Calu3 (cell line): ENCODE measurements around the gene MPG. TPM values are rescaled to one million over a fixed set of nuclear protein-coding genes. Genes with fewer than 3 reads are reported as not detected.

Experiments
- BruUV-seq: library from RNA; stranded (reverse); fragments of 400-500 nt; replicated peaks from 2 replicates; lab custom pipeline; 2021; lab: Mats Ljungman, UMichigan
- CTCF ChIA-PET: fragments of 300-600 bp; sonication (Branson Sonifier 250); formaldehyde crosslinking; loops from one replicate; lab custom pipeline; 2022; ENCODE audit warnings: antibody characterized with exemption; lab: Charles Lee
- DNase-seq: peaks from one replicate; pipeline ENCODE4 v3.0.0; 2022
- H3K27ac Mint-ChIP-seq: one replicate; pipeline ENCODE4 v1.8.0; 2022; ENCODE audit warnings: mixed read lengths; ENCODE audit not compliant: unreplicated experiment
- H3K27me3 Mint-ChIP-seq: one replicate; pipeline ENCODE4 v1.8.0; 2022; ENCODE audit warnings: mixed read lengths; ENCODE audit not compliant: unreplicated experiment
- H3K36me3 Mint-ChIP-seq: one replicate; pipeline ENCODE4 v1.8.0; 2022; ENCODE audit warnings: mild to moderate bottlenecking, moderate library complexity, mixed read lengths; ENCODE audit not compliant: insufficient read depth, unreplicated experiment
- H3K4me1 Mint-ChIP-seq: one replicate; pipeline ENCODE4 v1.8.0; 2022; ENCODE audit warnings: mild to moderate bottlenecking, low read depth, mixed read lengths; ENCODE audit not compliant: unreplicated experiment
- H3K4me3 Mint-ChIP-seq: one replicate; pipeline ENCODE4 v1.8.0; 2022; ENCODE audit warnings: mild to moderate bottlenecking, low read depth, moderate library complexity, mixed read lengths; ENCODE audit not compliant: unreplicated experiment
- H3K9me3 Mint-ChIP-seq: one replicate; pipeline ENCODE4 v1.8.0; 2022; ENCODE audit warnings: low read depth, mixed read lengths; ENCODE audit not compliant: unreplicated experiment
- intact Hi-C: fragments of 100-400 bp; cut with micrococcal nuclease; formaldehyde crosslinking; loops from one replicate; pipeline ENCODE4 v1.10.0; 2022; ENCODE audit not compliant: unreplicated experiment
- total RNA-seq: library from RNA; stranded (reverse); gene quantifications from 2 replicates; pipeline ENCODE4 v1.2.3, GENCODE V29; 2022
- TF ChIP-seq, protein P1 (sequence below): fragments of 200-600 bp; IDR thresholded peaks from one replicate; pipeline ENCODE4 v1.8.0; 2022; ENCODE audit warnings: antibody characterized with exemption; ENCODE audit not compliant: unreplicated experiment

The MPG gene
- total RNA-seq, 1 experiment from 2014 or later: 40.1 TPM

DNA sequence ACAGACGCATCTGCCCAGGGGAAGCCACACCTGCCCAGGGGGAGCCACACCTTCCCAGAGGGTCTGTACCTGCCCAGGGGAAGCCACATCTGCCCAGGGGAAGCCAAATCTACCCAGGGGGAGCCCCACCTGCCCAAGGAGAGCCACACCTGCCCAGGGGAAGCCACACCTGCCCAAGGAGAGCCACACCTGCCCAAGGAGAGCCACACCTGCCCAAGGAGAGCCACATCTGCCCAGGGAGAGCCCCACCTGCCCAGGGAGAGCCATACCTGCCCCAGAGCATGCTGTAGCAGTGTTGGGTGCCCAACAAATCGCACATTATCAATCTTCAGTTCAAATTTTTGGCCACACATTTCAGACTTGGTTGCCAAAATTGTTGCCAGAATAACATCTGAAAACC, 40.8 kb downstream of the MPG start:
- H3K4me3 Mint-ChIP-seq: no peak overlapping the region

DNA sequence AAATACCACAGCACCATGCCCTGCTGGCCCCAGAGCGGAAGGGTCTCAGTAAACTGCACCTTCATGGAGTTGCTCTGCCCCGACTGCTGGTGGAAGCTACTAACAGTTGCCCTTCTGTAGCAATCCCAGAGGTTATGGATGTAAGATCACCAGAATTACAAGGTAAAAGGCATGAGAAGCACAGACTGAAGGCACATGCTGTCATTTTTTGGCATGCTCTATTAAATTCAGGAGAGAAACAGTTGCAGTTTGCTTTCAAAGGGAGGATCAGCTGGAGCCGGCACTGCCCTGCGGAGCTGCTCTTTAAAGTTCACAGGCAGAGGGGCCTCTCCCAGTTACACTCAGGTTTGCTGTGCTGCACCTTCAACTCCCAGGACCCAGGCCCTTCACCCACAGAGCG, 41.3 kb downstream of the MPG start:
- no peak for DNase-seq
- no peak overlapping the region for H3K4me3 Mint-ChIP-seq
- no peaks in the 10 kb centered on the region for H3K9me3 Mint-ChIP-seq
- BruUV-seq: no TSS peak
- intact Hi-C loops: no loop called here
- CTCF ChIA-PET: no interaction called here
- no peaks in the 10 kb centered on the region for H3K27me3 Mint-ChIP-seq
- TF ChIP-seq, protein P1, sequence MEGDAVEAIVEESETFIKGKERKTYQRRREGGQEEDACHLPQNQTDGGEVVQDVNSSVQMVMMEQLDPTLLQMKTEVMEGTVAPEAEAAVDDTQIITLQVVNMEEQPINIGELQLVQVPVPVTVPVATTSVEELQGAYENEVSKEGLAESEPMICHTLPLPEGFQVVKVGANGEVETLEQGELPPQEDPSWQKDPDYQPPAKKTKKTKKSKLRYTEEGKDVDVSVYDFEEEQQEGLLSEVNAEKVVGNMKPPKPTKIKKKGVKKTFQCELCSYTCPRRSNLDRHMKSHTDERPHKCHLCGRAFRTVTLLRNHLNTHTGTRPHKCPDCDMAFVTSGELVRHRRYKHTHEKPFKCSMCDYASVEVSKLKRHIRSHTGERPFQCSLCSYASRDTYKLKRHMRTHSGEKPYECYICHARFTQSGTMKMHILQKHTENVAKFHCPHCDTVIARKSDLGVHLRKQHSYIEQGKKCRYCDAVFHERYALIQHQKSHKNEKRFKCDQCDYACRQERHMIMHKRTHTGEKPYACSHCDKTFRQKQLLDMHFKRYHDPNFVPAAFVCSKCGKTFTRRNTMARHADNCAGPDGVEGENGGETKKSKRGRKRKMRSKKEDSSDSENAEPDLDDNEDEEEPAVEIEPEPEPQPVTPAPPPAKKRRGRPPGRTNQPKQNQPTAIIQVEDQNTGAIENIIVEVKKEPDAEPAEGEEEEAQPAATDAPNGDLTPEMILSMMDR: no peak
- peaks cover 21% of the 10 kb centered on the region for H3K36me3 Mint-ChIP-seq
- H3K27ac Mint-ChIP-seq: no peak overlapping the region
- peaks cover 2% of the 10 kb centered on the region for H3K4me1 Mint-ChIP-seq

More for the DNA sequence above, 40.8 kb downstream of the MPG start:
- DNase-seq: no peak
- peaks cover 24% of the 10 kb centered on the region for H3K36me3 Mint-ChIP-seq
- no peaks in the 10 kb centered on the region for H3K9me3 Mint-ChIP-seq
- H3K27me3 Mint-ChIP-seq: no peaks in the 10 kb centered on the region
- CTCF ChIA-PET: interaction anchor here (1.6 to 2.1 kb wide), 2 partner anchors 12 to 243 kb away, joined by 6 to 12 read pairs; no protein-coding TSS in a partner anchor
- intact Hi-C loops: no loop called here
- no peak overlapping the region for H3K27ac Mint-ChIP-seq
- H3K4me1 Mint-ChIP-seq: peaks cover 6% of the 10 kb centered on the region
- BruUV-seq: no TSS peak
- TF ChIP-seq, protein P1: no peak

DNA sequence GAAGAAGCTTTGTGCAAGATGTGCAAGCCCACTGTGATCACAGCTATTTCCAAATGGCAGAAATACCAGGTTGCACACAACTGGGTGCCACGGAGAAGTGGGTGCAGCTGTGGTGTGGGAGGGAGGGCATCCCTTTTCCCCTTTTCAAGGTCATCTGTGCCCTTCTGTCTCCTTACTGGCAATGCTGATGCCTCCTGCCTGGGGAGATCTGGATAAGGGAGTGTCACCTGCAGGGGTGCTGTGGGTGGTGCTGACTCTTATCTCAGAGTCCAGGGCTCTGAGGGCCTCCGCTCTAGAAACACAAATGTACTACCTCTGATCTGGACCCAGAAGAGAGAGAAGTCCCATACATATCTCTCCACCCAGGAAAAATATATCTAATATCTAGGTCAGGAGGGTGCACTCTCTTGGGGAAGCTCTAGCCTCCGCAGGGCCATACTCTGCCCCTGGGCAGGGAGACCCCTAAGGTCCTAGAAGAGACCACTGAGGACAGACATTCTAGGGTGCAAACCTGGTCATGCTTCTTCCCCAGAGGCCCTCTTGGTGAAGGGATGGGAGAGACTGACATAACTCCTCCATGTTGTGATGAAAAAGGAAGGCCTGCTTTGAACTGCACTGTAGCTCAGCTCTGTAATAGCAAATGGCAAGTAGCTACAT, 41.9 kb downstream of the MPG start:
- peaks cover 19% of the 10 kb centered on the region for H3K36me3 Mint-ChIP-seq
- intact Hi-C loops: no loop called here

DNA sequence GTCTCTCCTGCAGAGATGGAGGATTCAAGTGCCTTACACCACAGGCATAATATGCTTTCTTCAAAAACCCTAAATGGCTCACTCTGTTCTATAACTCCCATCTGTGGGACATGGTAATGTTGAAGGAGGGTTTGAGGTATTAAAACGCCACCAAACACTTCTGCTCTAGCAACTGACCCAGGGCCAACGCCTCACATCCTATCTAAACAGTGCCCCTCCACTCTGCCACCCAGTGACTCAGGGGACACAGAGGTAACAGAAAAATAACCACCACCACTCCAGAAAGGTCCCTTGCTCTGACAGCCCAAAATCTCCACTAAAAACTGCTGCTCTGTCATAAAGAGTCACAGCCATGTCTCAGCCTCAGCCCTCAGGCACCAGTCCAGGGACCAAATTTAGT, 42.7 kb downstream of the MPG start:
- Mint-ChIP-seq H3K9me3 (no peaks in the 10 kb centered on the region), H3K4me3 (no peak overlapping the region), H3K4me1 (no peaks in the 10 kb centered on the region), H3K36me3 (peaks cover 13% of the 10 kb centered on the region), H3K27me3 (no peaks in the 10 kb centered on the region), H3K27ac (no peak overlapping the region)
- DNase-seq: no peak
- TF ChIP-seq, protein P1: no peak
- intact Hi-C loops: no loop called here
- no TSS peak for BruUV-seq
- CTCF ChIA-PET: no interaction called here

More for the DNA sequence above, 41.9 kb downstream of the MPG start:
- Mint-ChIP-seq H3K27me3 (no peaks in the 10 kb centered on the region), H3K4me1 (no peaks in the 10 kb centered on the region), H3K9me3 (no peaks in the 10 kb centered on the region), H3K4me3 (no peak overlapping the region), H3K27ac (no peak overlapping the region)
- CTCF ChIA-PET: interaction anchor here (0.6 kb wide), 1 partner anchor 8 kb away, joined by 3 read pairs; no protein-coding TSS in a partner anchor
- no peak for DNase-seq
- TF ChIP-seq, protein P1: no peak
- no TSS peak for BruUV-seq
